SK-N-SH (cell line): ENCODE data around the gene NELFB. TPM values are rescaled to one million over a fixed set of nuclear protein-coding genes. Genes with fewer than 3 reads are reported as not detected.

Experiments used
- CTCF ChIA-PET: fragments of 300-600, 350-600 bp; formaldehyde crosslinking; extraction: SDS; loops from one replicate; lab custom pipeline; 2021; lab: Yijun Ruan, JAX
- POLR2A ChIA-PET: fragments of 350-600 bp; sonication (Branson Sonifier 250); formaldehyde crosslinking; extraction: SDS; loops from one replicate; lab custom pipeline; 2020; ENCODE audit warnings: antibody characterized with exemption, inconsistent platforms; lab: Yijun Ruan, JAX
- DNase-seq: peaks from one replicate; pipeline ENCODE4 v3.0.0; 2012
- H2AFZ ChIP-seq: fragments of 200-600 bp; sonication (generic); 2 replicates; pipeline ENCODE4 v1.8.1; 2016; ENCODE audit warnings: antibody characterized with exemption, mild to moderate bottlenecking, low read depth
- H3F3A ChIP-seq: fragments of 200-600 bp; sonication (generic); replicated peaks from 2 replicates; pipeline ENCODE3; 2016; ENCODE audit warnings: antibody characterized with exemption, mild to moderate bottlenecking; ENCODE audit not compliant: insufficient read depth
- H3K27ac ChIP-seq, 2 experiments: fragments of 200-500 bp in 1 of 2; fragments of 200-600 bp in 1 of 2; sonication (Bioruptor generic) in 1 of 2; sonication (generic), shearing (Covaris generic) in 1 of 2; 2 replicates each; pipeline versions ENCODE4 v1.5.1 to v1.6.1; 2014 to 2016; ENCODE audit warnings: low read depth in 2 of 2, inconsistent platforms in 1 of 2, low read length in 1 of 2, mild to moderate bottlenecking in 1 of 2, mixed read lengths in 1 of 2
- H3K27me3 ChIP-seq: fragments of 200-600 bp; sonication (generic), shearing (Covaris generic); 2 replicates; pipeline ENCODE4 v1.6.1; 2016; ENCODE audit warnings: mixed run types; ENCODE audit not compliant: insufficient read depth
- H3K36me3 ChIP-seq, 2 experiments: fragments of 200-500 bp in 1 of 2; fragments of 200-600 bp in 1 of 2; sonication (Bioruptor generic) in 1 of 2; sonication (generic) in 1 of 2; replicated peaks in 1 of 2; 2 replicates each; pipeline versions ENCODE3 to v1.5.1; 2014 to 2016; ENCODE audit warnings: low read length in 1 of 2, mild to moderate bottlenecking in 1 of 2; ENCODE audit not compliant: insufficient read depth in 2 of 2, control insufficient read depth in 1 of 2
- H3K4me1 ChIP-seq, 2 experiments: fragments of 200-500 bp in 1 of 2; fragments of 200-600 bp in 1 of 2; sonication (Bioruptor generic) in 1 of 2; sonication (generic), shearing (Covaris generic) in 1 of 2; 2 replicates each; pipeline versions ENCODE4 v1.5.1 to v1.6.1; 2014 to 2016; ENCODE audit warnings: low read depth in 1 of 2, low read length in 1 of 2, mixed run types in 1 of 2; ENCODE audit not compliant: insufficient read depth in 2 of 2, control insufficient read depth in 1 of 2
- H3K4me2 ChIP-seq: fragments of 200-600 bp; sonication (generic), shearing (Covaris generic); 2 replicates; pipeline ENCODE4 v1.6.1; 2017; ENCODE audit warnings: mixed run types
- H3K4me3 ChIP-seq, 2 experiments: fragments of 200-500 bp in 1 of 2; fragments of 200-600 bp in 1 of 2; sonication (Bioruptor generic) in 1 of 2; sonication (generic), shearing (Covaris generic) in 1 of 2; 2 replicates each; pipeline versions ENCODE4 v1.5.1 to v1.8.1; 2014 to 2016; ENCODE audit warnings: low read depth in 2 of 2, inconsistent platforms in 1 of 2, low read length in 1 of 2, mild to moderate bottlenecking in 1 of 2, mixed read lengths in 1 of 2, moderate library complexity in 1 of 2
- H3K79me2 ChIP-seq: fragments of 200-600 bp; sonication (generic); 2 replicates; pipeline ENCODE4 v1.8.1; 2017; ENCODE audit warnings: mild to moderate bottlenecking; ENCODE audit not compliant: insufficient read depth
- H3K9ac ChIP-seq: fragments of 200-600 bp; sonication (generic); 2 replicates; pipeline ENCODE4 v1.6.1; 2017; ENCODE audit warnings: mixed run types
- H3K9me2 ChIP-seq: fragments of 200-600 bp; sonication (generic); 2 replicates; pipeline ENCODE4 v1.6.1; 2017; ENCODE audit warnings: mixed run types
- H3K9me3 ChIP-seq: fragments of 200-600 bp; sonication (generic); 2 replicates; pipeline ENCODE4 v1.6.1; 2017; ENCODE audit warnings: mixed run types, mild to moderate bottlenecking, moderate library complexity
- H4K20me1 ChIP-seq: fragments of 200-600 bp; sonication (generic); 2 replicates; pipeline ENCODE4 v1.6.1; 2017; ENCODE audit warnings: mild to moderate bottlenecking, mixed run types; ENCODE audit not compliant: insufficient read depth
- EP300 ChIP-seq, 2 experiments: IDR thresholded peaks; 2 replicates each; pipeline versions ENCODE4 v1.4.0 to v1.6.1; 2012; ENCODE audit warnings: borderline replicate concordance in 1 of 2, low read depth in 1 of 2, low read length in 1 of 2
- EZH2phosphoT487 ChIP-seq: fragments of 200-600 bp; sonication (generic); IDR thresholded peaks from 2 replicates; pipeline ENCODE4 v1.6.1; 2017; ENCODE audit warnings: low read depth, mixed run types, mild to moderate bottlenecking, antibody characterized with exemption, moderate library complexity, borderline replicate concordance
- IRF3 ChIP-seq: fragments of 150-350 bp; IDR thresholded peaks from 2 replicates; pipeline ENCODE4 v1.6.1; 2016; ENCODE audit warnings: mild to moderate bottlenecking, low read depth, low read length
- NRF1 ChIP-seq: IDR thresholded peaks from 2 replicates; pipeline ENCODE4 v1.6.1; 2012; ENCODE audit warnings: low read depth, mild to moderate bottlenecking, low read length
- PBX3 ChIP-seq: IDR thresholded peaks from 2 replicates; pipeline ENCODE4; 2012
- POLR2AphosphoS5 ChIP-seq: IDR thresholded peaks from 2 replicates; pipeline ENCODE4 v1.6.1; 2012; ENCODE audit warnings: low read depth, low read length
- RCOR1 ChIP-seq: fragments of 150-350 bp; IDR thresholded peaks from 2 replicates; pipeline ENCODE4 v1.6.1; 2017; ENCODE audit warnings: antibody characterized with exemption, low read length
- REST ChIP-seq: IDR thresholded peaks from 2 replicates; pipeline ENCODE4 v1.6.1; 2012; ENCODE audit warnings: mild to moderate bottlenecking, low read depth, low read length, moderate library complexity
- RFX5 ChIP-seq: IDR thresholded peaks from 2 replicates; pipeline ENCODE4 v1.6.1; 2012; ENCODE audit warnings: mild to moderate bottlenecking, improper control_type of control experiment, low read length
- SIN3A ChIP-seq: IDR thresholded peaks from 2 replicates; pipeline ENCODE4 v1.6.1; 2012; ENCODE audit warnings: low read depth, mild to moderate bottlenecking, low read length, moderate library complexity, borderline replicate concordance
- USF2 ChIP-seq: fragments of 150-350 bp; IDR thresholded peaks from 2 replicates; pipeline ENCODE4 v1.6.1; 2017; ENCODE audit warnings: antibody characterized with exemption, low read length, low read depth, borderline replicate concordance
- WGBS: methylation state at CpG from one replicate; pipeline ENCODE4 v1.1.6; 2017; ENCODE audit warnings: low lambda C conversion rate; 5-methylcytosine and 5-hydroxymethylcytosine counted together
- polyA plus RNA-seq, 3 experiments: library from polyadenylated mRNA; depleted of rRNA; stranded (reverse); fragments of >200 nt; gene quantifications; 2 replicates each; pipeline ENCODE4 v1.2.3, GENCODE V29; 2012

NELFB gene
- polyA plus RNA-seq, 1 of the 3 experiments (the other 2 are of a cell fraction), result 62.7 TPM

GRCh38 chr9:137214620-137215019 is 40.5 kb upstream of the NELFB start (continued):
- no peak for TF ChIP-seq REST

GRCh38 chr9:137215196-137215986 is 39.7 kb upstream of the NELFB start:
- POLR2A ChIA-PET, result no interaction called here
- 0 out of 4 replicates have a peak, but pooled peaks cover 0 to 5% of the 10 kb centered on the region in 2 experiments for H3K4me1 ChIP-seq
- H3K4me2 ChIP-seq, result no peak overlapping the region
- DNase-seq, result no peak
- no peaks in the 10 kb centered on the region for H4K20me1 ChIP-seq
- no peak overlapping the region for H3K4me3 ChIP-seq
- H3K27ac ChIP-seq, result no peak overlapping the region
- no peaks in the 10 kb centered on the region for H3K79me2 ChIP-seq
- TF ChIP-seq EP300 (IDR thresholded peaks at IDR 0.05; ENCODE audit: borderline replicate concordance in 1 of 2, low read depth in 1 of 2, low read length in 1 of 2), result no peak
- TF ChIP-seq RCOR1, result no peak
- TF ChIP-seq SIN3A, result no peak
- no peak for TF ChIP-seq PBX3
- no peak for TF ChIP-seq RFX5
- TF ChIP-seq IRF3, result no peak
- TF ChIP-seq EZH2phosphoT487, result no peak
- TF ChIP-seq NRF1, result no peak
- TF ChIP-seq POLR2AphosphoS5, result no peak
- TF ChIP-seq USF2, result no peak
- H3K27me3 ChIP-seq, result no peaks in the 10 kb centered on the region
- H2AFZ ChIP-seq, result no peak overlapping the region
- H3K36me3 ChIP-seq, result peaks cover 0 to 14% of the 10 kb centered on the region in 2 experiments
- H3K9me3 ChIP-seq, result no peaks in the 10 kb centered on the region
- 95% methylated on average over 7 of the region's 22 CpGs for whole genome bisulfite sequencing
- H3K9me2 ChIP-seq, result no peaks in the 10 kb centered on the region
- no peak overlapping the region for H3K9ac ChIP-seq
- CTCF ChIA-PET, result interaction anchor here (0.6 to 1.9 kb wide), 3 partner anchors 10 to 21 kb away, joined by 3 to 7 read pairs (median 6); partner anchors contain the start of gene RNF224
- H3F3A ChIP-seq, result no peaks in the 10 kb centered on the region
